ENCODE results near the gene TRPC3.
"Not testable (repeated sequence)": the region's sequence is repeated elsewhere in the genome, so short reads cannot be mapped to it uniquely, and the experiment has no call there.

TRPC3 gene

GRCh38 chr4:121932212-121932974 is 19.5 kb downstream of the TRPC3 start:
- H3K36me3 Mint-ChIP-seq, result no peaks in the 10 kb centered on the region
- CTCF ChIA-PET, result no interaction called here
- H3K27ac Mint-ChIP-seq, result no peak overlapping the region
- DNase-seq, result no peak
- no peaks in the 10 kb centered on the region for H3K9me3 Mint-ChIP-seq
- peaks cover 33% of the 10 kb centered on the region for H3K27me3 Mint-ChIP-seq
- peaks cover 3% of the 10 kb centered on the region for H3K4me1 Mint-ChIP-seq
- H3K4me3 Mint-ChIP-seq, result no peak overlapping the region

DNA sequence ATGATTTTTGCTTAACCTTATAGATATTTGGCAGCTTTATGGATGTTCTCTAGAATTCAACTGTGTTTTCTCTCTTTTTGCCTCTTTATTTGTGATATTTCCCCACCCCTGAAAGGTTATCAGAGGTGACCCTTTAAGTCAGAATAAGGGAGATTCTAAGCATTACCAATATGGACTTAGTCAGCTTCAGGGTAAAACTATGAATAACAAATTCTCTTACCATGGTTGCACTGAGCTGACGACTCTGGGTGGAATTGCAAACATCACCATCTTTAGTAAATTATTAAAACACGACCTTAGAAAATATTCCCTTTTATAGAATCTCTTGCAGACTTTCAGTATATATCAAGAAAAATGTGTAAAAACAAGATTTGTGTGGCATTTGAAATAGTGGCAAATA is 21.6 kb downstream of the TRPC3 start:
- Mint-ChIP-seq H3K4me3 (no peak overlapping the region), H3K36me3 (no peaks in the 10 kb centered on the region), H3K9me3 (no peaks in the 10 kb centered on the region), H3K27me3 (peaks cover 32% of the 10 kb centered on the region), H3K4me1 (peaks cover 3% of the 10 kb centered on the region), H3K27ac (no peak overlapping the region)
- no peak for DNase-seq
- CTCF ChIA-PET, result no interaction called here

DNA sequence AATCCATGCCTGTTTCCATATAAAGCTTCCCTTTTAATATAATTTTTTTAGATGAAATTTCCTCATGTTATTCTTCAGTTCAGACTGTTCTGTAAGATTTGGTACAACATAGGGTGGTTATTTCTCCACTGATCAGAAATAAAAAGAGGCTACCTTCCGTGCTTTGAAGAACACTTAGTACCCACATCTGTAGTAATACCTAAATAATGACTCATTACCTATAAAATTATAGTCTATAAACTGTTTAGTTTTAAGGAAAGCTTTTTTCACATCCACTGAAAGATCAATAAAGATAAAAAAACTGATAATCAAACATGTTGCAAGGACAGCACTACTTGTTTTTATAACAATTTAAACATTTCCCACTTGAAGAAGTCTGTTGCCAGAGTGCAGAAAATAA is 23.9 kb downstream of the TRPC3 start:
- CTCF ChIA-PET, result interaction anchor here (1.0 to 1.1 kb wide), 2 partner anchors 17 to 30 kb away, joined by 3 read pairs; no protein-coding TSS in a partner anchor
- Mint-ChIP-seq H3K4me1 (peaks cover 3% of the 10 kb centered on the region), H3K27me3 (peaks cover 17% of the 10 kb centered on the region), H3K4me3 (no peak overlapping the region), H3K36me3 (no peaks in the 10 kb centered on the region), H3K9me3 (no peaks in the 10 kb centered on the region), H3K27ac (no peak overlapping the region)
- DNase-seq, result no peak

- not testable (repeated sequence) for H3K9me3 Mint-ChIP-seq, H3K27me3 Mint-ChIP-seq
Observed at GRCh38 chr4:121926490-121926889, 25.4 kb downstream of the TRPC3 start.

DNA sequence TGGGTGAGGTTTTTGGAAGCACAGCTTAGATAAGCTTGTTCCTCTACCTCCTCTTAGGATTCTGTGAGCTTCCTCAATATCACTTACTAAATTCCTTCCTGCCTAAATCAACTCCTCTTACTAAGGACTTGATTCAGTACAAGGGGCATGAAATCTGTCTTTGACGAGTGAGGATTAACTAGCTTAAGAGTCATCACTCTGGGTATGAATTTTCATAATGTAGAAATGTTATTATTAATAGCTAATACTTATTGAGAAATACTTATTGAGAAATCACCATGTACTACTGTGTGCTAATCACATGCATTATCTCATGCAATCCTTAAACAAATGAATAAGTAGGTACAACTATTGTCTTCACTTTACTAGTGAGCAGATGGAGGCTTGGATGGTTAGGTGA is 28.6 kb downstream of the TRPC3 start:
- no peak for DNase-seq
- Mint-ChIP-seq H3K27me3 (no peaks in the 10 kb centered on the region), H3K4me3 (no peak overlapping the region), H3K36me3 (no peaks in the 10 kb centered on the region), H3K9me3 (no peaks in the 10 kb centered on the region), H3K27ac (no peak overlapping the region), H3K4me1 (no peaks in the 10 kb centered on the region)
- CTCF ChIA-PET, result interaction anchor here (1.5 kb wide), 1 partner anchor 27 kb away, joined by 3 read pairs; no protein-coding TSS in a partner anchor

More at GRCh38 chr4:121926490-121926889, 25.4 kb downstream of the TRPC3 start:
- H3K27ac Mint-ChIP-seq, H3K36me3 Mint-ChIP-seq, DNase-seq, H3K4me1 Mint-ChIP-seq, H3K4me3 Mint-ChIP-seq, CTCF ChIA-PET: not testable (repeated sequence)

GRCh38 chr4:121913667-121914066 is 38.2 kb downstream of the TRPC3 start:
- CTCF ChIA-PET, result no interaction called here
- no peak for DNase-seq
- Mint-ChIP-seq H3K4me1 (peaks cover 7% of the 10 kb centered on the region), H3K27me3 (no peaks in the 10 kb centered on the region), H3K4me3 (no peak overlapping the region), H3K27ac (no peak overlapping the region), H3K36me3 (no peaks in the 10 kb centered on the region), H3K9me3 (no peaks in the 10 kb centered on the region)

DNA sequence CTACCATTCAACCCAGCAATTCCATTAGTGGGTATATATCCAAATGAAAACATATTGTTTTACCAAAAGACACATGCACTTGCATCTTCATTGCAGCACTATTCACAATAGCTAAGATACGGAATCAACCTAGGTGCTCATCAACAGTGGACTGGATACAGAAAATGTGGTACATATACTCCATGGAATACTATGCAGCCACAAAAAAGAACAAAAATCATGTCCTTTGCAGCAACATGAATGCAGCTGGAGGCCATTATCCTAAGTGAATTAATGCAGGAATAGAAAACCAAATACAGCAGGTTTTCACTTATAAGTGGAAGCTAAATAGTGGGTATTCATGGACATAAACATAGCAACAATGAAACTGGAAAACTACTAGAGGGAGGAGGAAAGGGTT is 43.5 kb downstream of the TRPC3 start:
- H3K36me3 Mint-ChIP-seq, result no peaks in the 10 kb centered on the region

GRCh38 chr4:121900132-121900983 is 51.5 kb downstream of the TRPC3 start:
- DNase-seq, result peak; percentile 64
- H3K27ac Mint-ChIP-seq, result no peak overlapping the region
- peaks cover 7% of the 10 kb centered on the region for H3K4me1 Mint-ChIP-seq
- H3K4me3 Mint-ChIP-seq, result no peak overlapping the region
- H3K9me3 Mint-ChIP-seq, result no peaks in the 10 kb centered on the region
- no peaks in the 10 kb centered on the region for H3K36me3 Mint-ChIP-seq
- CTCF ChIA-PET, result interaction anchor here (0.6 to 2.8 kb wide), 25 partner anchors 10 to 1030 kb away, joined by 3 to 44 read pairs (median 4); partner anchors contain the start of gene TRPC3
- no peaks in the 10 kb centered on the region for H3K27me3 Mint-ChIP-seq

More for the DNA sequence above, 43.5 kb downstream of the TRPC3 start:
- Mint-ChIP-seq H3K27me3 (no peaks in the 10 kb centered on the region), H3K27ac (no peak overlapping the region), H3K4me3 (no peak overlapping the region), H3K4me1 (no peaks in the 10 kb centered on the region), H3K9me3 (no peaks in the 10 kb centered on the region)
- no peak for DNase-seq
- CTCF ChIA-PET, result no interaction called here

DNA sequence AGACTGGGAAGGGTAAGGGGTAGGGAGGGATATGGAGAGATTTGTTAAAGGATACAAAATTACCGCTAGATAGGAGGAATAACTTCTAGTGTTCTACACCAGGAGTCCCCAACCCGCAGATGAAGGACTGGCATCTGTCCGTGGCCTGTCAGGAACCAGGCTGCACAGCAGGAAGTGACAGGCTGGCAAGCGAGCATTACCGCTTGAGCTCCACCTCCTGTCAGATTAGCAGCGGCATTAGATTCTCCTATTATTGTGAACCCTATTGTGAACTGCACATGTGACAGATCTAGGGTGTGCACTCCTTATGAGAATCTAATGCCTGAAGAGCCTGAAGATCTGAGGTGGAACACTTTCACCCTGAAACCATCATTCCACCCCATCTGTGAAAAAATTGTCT is 53.7 kb downstream of the TRPC3 start:
- H3K4me1 Mint-ChIP-seq, result peaks cover 7% of the 10 kb centered on the region
- H3K9me3 Mint-ChIP-seq, result no peaks in the 10 kb centered on the region
- no peak overlapping the region for H3K4me3 Mint-ChIP-seq
- no peaks in the 10 kb centered on the region for H3K36me3 Mint-ChIP-seq
- no peaks in the 10 kb centered on the region for H3K27me3 Mint-ChIP-seq
- DNase-seq, result peak; percentile 30
- CTCF ChIA-PET, result interaction anchor here (0.6 to 1.5 kb wide), 6 partner anchors 10 to 679 kb away, joined by 3 to 5 read pairs (median 3); partner anchors contain the start of gene BBS7
- H3K27ac Mint-ChIP-seq, result no peak overlapping the region

DNA sequence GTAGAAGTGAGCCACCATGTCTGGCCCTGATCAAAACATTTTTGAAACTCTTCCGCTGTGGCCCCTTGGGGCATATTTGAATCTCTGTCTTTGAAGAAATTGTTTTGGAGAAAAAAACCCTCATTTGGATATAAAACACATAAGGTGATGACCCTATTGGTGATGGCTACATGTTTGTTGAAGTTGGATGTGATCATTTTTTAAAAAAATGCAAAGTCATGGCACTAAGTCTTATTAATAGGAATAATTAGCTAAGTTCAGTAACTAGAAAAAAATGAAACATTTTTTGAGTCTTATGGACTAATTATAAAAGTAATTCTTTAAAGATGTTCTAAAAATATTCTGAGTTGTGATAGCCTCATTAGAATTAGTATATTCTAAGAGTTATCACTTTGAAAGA is 63.7 kb downstream of the TRPC3 start:
- H3K36me3 Mint-ChIP-seq, result no peaks in the 10 kb centered on the region
- CTCF ChIA-PET, result interaction anchor here (0.6 to 1.5 kb wide), 3 partner anchors 10 to 129 kb away, joined by 3 to 4 read pairs (median 3); no protein-coding TSS in a partner anchor
- H3K9me3 Mint-ChIP-seq, result no peaks in the 10 kb centered on the region
- no peak overlapping the region for H3K4me3 Mint-ChIP-seq
- peaks cover 4% of the 10 kb centered on the region for H3K27me3 Mint-ChIP-seq
- DNase-seq, result no peak
- H3K4me1 Mint-ChIP-seq, result no peaks in the 10 kb centered on the region
- no peak overlapping the region for H3K27ac Mint-ChIP-seq

- peaks cover 12% of the 10 kb centered on the region for H3K27me3 Mint-ChIP-seq
- CTCF ChIA-PET, result no interaction called here
- no peaks in the 10 kb centered on the region for H3K9me3 Mint-ChIP-seq
- no peak overlapping the region for H3K27ac Mint-ChIP-seq
- no peak for DNase-seq
- no peaks in the 10 kb centered on the region for H3K36me3 Mint-ChIP-seq
- H3K4me3 Mint-ChIP-seq, result no peak overlapping the region
- no peaks in the 10 kb centered on the region for H3K4me1 Mint-ChIP-seq
Observed at GRCh38 chr4:121885115-121885514, 66.7 kb downstream of the TRPC3 start.

DNA sequence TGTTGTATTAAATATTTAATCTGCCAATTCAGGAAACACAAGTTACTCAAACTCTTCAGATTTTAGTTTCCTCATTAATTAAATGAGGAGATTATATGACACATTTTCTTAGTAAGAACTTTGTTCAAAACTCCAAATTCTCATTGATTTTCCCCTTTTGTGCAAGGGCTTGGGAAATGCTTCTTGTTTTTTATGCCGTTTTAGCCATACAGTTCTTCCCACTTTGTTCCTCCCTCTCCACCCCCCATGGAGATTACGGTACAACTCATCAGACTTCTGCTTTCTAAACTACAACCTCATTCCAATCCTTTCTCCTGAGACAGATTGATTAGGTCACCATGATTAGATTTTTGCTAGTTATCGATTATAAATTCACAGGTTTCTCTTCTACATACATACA is 70.7 kb downstream of the TRPC3 start:
- Mint-ChIP-seq H3K9me3 (no peaks in the 10 kb centered on the region), H3K27me3 (peaks cover 25% of the 10 kb centered on the region), H3K4me1 (no peaks in the 10 kb centered on the region), H3K4me3 (no peak overlapping the region), H3K27ac (no peak overlapping the region), H3K36me3 (no peaks in the 10 kb centered on the region)
- CTCF ChIA-PET, result no interaction called here
- no peak for DNase-seq

DNA sequence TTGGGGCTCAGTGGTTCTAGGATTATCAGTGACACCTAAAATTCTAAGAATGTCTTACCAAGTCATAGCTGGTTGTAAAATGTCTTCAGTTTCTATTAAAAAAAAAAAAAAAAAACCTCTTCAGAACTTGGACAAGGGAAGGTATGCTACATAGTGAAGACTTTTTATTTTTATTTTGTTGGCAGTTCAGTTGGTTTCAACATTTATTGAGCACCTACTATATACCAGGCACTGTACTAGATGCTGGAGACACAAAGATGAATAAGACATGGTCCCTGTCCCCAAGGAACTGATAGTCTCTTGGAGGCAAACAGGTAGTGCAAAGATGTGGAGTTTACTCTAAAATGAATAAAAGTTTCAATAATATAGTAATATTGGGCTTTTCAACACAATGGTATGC is 72.7 kb downstream of the TRPC3 start:
- DNase-seq, result no peak

DNA sequence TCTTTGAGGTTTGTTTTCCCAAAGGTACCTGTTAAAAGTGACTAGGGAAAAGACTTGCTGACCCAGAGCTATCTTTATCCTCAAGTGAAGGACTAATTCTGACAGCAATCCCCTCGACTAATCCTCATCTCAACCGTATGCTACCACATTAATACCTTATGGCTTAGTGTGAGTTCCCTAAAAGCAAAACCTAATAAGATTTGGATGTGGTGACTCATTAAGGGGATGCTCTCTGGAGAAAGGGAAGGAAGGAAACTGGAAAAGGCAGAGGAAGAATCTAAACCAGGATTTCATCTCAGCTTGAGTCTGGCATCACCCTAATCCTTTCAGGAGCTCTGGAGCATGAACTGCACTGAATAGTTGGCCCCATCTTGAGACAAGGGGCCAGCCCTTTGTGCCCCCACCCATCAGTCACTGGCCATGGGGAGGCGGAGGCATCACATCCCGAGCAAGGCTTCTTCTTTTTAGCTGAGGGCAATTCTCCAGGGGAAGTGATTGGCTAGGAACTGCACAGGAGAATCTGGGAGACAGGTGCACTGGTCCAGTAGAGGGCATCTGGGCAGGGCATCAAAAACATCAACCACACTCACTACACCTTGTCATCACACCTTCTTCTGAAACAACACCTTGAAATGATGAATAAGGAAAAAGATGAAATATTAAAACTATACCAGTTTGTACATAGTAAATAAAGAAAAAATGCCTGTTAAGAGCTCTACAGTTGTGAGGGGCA is 74.7 kb downstream of the TRPC3 start:
- Mint-ChIP-seq H3K27me3 (peaks cover 42% of the 10 kb centered on the region), H3K27ac (no peak overlapping the region), H3K9me3 (no peaks in the 10 kb centered on the region), H3K4me1 (no peaks in the 10 kb centered on the region), H3K36me3 (no peaks in the 10 kb centered on the region), H3K4me3 (no peak overlapping the region)
- CTCF ChIA-PET, result interaction anchor here (1.9 kb wide), 1 partner anchor 23 kb away, joined by 8 read pairs; no protein-coding TSS in a partner anchor
- no peak for DNase-seq

More for the DNA sequence above, 72.7 kb downstream of the TRPC3 start:
- H3K4me3 Mint-ChIP-seq, result no peak overlapping the region
- no peaks in the 10 kb centered on the region for H3K4me1 Mint-ChIP-seq
- H3K27ac Mint-ChIP-seq, result no peak overlapping the region
- H3K9me3 Mint-ChIP-seq, result no peaks in the 10 kb centered on the region
- H3K27me3 Mint-ChIP-seq, result peaks cover 32% of the 10 kb centered on the region
- no peaks in the 10 kb centered on the region for H3K36me3 Mint-ChIP-seq
- CTCF ChIA-PET, result interaction anchor here (0.7 kb wide), 1 partner anchor 14 kb away, joined by 3 read pairs; no protein-coding TSS in a partner anchor
